KMS-11 (cell line): ENCODE data around the gene DPEP1.
A peak's percentile ranks its signal among the peaks of the same experiment; 100 is the strongest.

Experiments
- H2AFZ ChIP-seq: fragments of 200-600 bp; sonication (generic); 2 replicates; pipeline ENCODE4 v1.6.1; 2016; ENCODE audit warnings: antibody characterized with exemption, mixed run types, low read depth
- H3K27ac ChIP-seq: fragments of 200-600 bp; sonication (generic); 2 replicates; pipeline ENCODE4 v1.6.1; 2016; ENCODE audit warnings: mild to moderate bottlenecking, mixed run types
- H3K27me3 ChIP-seq: fragments of 200-600 bp; sonication (generic); 2 replicates; pipeline ENCODE4 v1.6.1; 2017; ENCODE audit warnings: mild to moderate bottlenecking, low read depth, mixed run types, moderate library complexity; ENCODE audit not compliant: insufficient read depth
- H3K36me3 ChIP-seq: fragments of 200-600 bp; sonication (generic); 2 replicates; pipeline ENCODE4 v1.6.1; 2017; ENCODE audit warnings: mild to moderate bottlenecking, mixed run types; ENCODE audit not compliant: insufficient read depth
- H3K4me1 ChIP-seq: fragments of 200-600 bp; sonication (generic); 2 replicates; pipeline ENCODE4 v1.6.1; 2016; ENCODE audit warnings: mild to moderate bottlenecking, low read depth, mixed run types; ENCODE audit not compliant: poor library complexity, severe bottlenecking
- H3K4me2 ChIP-seq: fragments of 200-600 bp; sonication (generic); 2 replicates; pipeline ENCODE4 v1.7.0; 2016; ENCODE audit warnings: mild to moderate bottlenecking, mixed run types
- H3K4me3 ChIP-seq: fragments of 200-600 bp; sonication (generic); IDR thresholded peaks from 2 replicates; pipeline ENCODE4 v1.6.1; 2017; ENCODE audit warnings: low read depth, low read length, mixed read lengths; ENCODE audit not compliant: insufficient read depth
- H3K79me2 ChIP-seq: fragments of 200-600 bp; sonication (generic); 2 replicates; pipeline ENCODE4 v1.6.1; 2016; ENCODE audit warnings: low read depth, mixed run types; ENCODE audit not compliant: insufficient read depth
- H3K9ac ChIP-seq: fragments of 200-600 bp; sonication (generic); 2 replicates; pipeline ENCODE4 v1.6.1; 2016; ENCODE audit warnings: mild to moderate bottlenecking, mixed run types
- H4K20me1 ChIP-seq: fragments of 200-600 bp; sonication (generic); 2 replicates; pipeline ENCODE4 v1.6.1; 2016; ENCODE audit warnings: mild to moderate bottlenecking, mixed run types; ENCODE audit not compliant: insufficient read depth
- TF ChIP-seq, protein P1 (sequence below): fragments of 200-600 bp; sonication (generic); conservative IDR thresholded peaks from 2 replicates; pipeline ENCODE4 v1.6.1; 2017; ENCODE audit warnings: low read depth, mild to moderate bottlenecking, antibody characterized with exemption, low read length, moderate library complexity, mixed read lengths

DPEP1 gene

DNA sequence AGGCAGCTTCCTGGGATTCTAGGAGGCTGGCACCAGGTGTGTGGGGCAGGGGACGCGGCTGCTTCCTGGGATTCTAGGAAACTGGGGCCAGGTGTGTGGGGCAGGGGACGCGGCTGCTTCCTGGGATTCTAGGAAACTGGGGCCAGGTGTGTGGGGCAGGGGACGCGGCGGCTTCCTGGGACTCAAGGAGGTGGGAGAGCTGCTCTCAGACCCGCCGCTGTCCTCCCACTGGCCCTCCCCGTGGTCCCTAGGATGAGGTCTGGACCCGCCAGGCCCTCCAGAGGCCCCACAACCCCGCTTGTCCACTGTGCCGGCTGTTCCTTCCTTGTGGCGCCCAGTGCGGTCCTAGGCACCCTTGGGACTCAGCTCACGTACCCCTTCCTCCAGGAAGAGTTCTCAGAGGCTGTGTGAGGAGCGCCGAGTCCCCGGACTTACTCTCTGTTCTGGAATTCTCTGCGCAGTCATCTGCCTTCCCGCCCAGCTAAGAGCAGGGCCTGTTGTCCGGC lies 565 bp downstream of the DPEP1 start:
- no peak overlapping the region for H3K4me2 ChIP-seq
- H3K27ac ChIP-seq, result no peak overlapping the region
- H3K79me2 ChIP-seq, result no peaks in the 10 kb centered on the region
- no peak overlapping the region for H3K4me3 ChIP-seq
- H3K9ac ChIP-seq, result no peak overlapping the region
- no peaks in the 10 kb centered on the region for H4K20me1 ChIP-seq
- TF ChIP-seq, protein P1, sequence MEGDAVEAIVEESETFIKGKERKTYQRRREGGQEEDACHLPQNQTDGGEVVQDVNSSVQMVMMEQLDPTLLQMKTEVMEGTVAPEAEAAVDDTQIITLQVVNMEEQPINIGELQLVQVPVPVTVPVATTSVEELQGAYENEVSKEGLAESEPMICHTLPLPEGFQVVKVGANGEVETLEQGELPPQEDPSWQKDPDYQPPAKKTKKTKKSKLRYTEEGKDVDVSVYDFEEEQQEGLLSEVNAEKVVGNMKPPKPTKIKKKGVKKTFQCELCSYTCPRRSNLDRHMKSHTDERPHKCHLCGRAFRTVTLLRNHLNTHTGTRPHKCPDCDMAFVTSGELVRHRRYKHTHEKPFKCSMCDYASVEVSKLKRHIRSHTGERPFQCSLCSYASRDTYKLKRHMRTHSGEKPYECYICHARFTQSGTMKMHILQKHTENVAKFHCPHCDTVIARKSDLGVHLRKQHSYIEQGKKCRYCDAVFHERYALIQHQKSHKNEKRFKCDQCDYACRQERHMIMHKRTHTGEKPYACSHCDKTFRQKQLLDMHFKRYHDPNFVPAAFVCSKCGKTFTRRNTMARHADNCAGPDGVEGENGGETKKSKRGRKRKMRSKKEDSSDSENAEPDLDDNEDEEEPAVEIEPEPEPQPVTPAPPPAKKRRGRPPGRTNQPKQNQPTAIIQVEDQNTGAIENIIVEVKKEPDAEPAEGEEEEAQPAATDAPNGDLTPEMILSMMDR, result no peak
- H3K4me1 ChIP-seq, result peaks cover 6% of the 10 kb centered on the region
- H2AFZ ChIP-seq, result no peak overlapping the region
- H3K27me3 ChIP-seq, result peaks cover 48% of the 10 kb centered on the region
- H3K36me3 ChIP-seq, result no peaks in the 10 kb centered on the region

- Histone ChIP-seq H3K27ac (no peak overlapping the region), H3K27me3 (peaks cover 43% of the 10 kb centered on the region), H2AFZ (no peak overlapping the region), H3K4me3 (no peak overlapping the region), H3K4me1 (peaks cover 6% of the 10 kb centered on the region), H3K9ac (no peak overlapping the region), H3K36me3 (no peaks in the 10 kb centered on the region), H3K4me2 (no peak overlapping the region), H4K20me1 (no peaks in the 10 kb centered on the region), H3K79me2 (no peaks in the 10 kb centered on the region)
- TF ChIP-seq, protein P1, result no peak
Measured at GRCh38 chr16:89615176-89615575, 1.7 kb downstream of the DPEP1 start.

DNA sequence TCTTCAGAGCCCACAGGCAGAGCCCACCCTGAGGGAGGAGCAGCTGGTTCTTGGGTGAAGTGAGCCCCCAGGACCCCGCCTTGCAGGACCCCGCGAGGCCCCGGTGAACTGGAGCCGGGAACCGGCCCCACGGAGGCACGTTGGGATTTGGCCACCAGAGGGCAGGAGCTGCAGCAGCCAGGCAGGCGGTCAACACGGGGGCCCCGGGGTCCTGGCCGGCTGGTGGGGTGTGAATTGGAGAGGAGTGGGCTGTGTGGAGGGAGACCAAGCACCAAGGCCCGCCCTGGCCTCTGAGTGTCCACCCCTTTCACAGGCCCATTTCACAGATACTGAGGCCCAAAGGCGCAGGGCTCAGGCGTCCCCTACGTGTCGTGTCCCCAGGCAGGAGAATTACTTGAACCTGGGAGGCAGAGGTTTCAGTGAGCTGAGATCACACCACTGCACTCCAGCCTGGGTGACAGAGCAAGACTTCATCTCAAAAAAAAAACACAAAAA lies 2.2 kb downstream of the DPEP1 start:
- H3K79me2 ChIP-seq, result no peaks in the 10 kb centered on the region
- H3K4me2 ChIP-seq, result no peak overlapping the region
- H3K4me1 ChIP-seq, result peaks cover 6% of the 10 kb centered on the region
- no peaks in the 10 kb centered on the region for H4K20me1 ChIP-seq
- peaks cover 43% of the 10 kb centered on the region for H3K27me3 ChIP-seq
- no peak overlapping the region for H2AFZ ChIP-seq
- H3K4me3 ChIP-seq, result no peak overlapping the region
- no peak overlapping the region for H3K9ac ChIP-seq
- H3K27ac ChIP-seq, result no peak overlapping the region
- TF ChIP-seq, protein P1, result peak; percentile 58
- no peaks in the 10 kb centered on the region for H3K36me3 ChIP-seq

GRCh38 chr16:89616623-89617022 lies 3.2 kb downstream of the DPEP1 start:
- Histone ChIP-seq H3K4me3 (no peak overlapping the region), H3K36me3 (no peaks in the 10 kb centered on the region), H3K27me3 (peaks cover 44% of the 10 kb centered on the region), H3K27ac (no peak overlapping the region), H3K4me2 (no peak overlapping the region), H2AFZ (no peak overlapping the region), H4K20me1 (no peaks in the 10 kb centered on the region), H3K79me2 (no peaks in the 10 kb centered on the region), H3K4me1 (peaks cover 6% of the 10 kb centered on the region), H3K9ac (no peak overlapping the region)
- TF ChIP-seq, protein P1, result no peak
